Hepatic stellate cell (primary cell): ENCODE data around the gene WTAP.
A peak's percentile ranks its signal among the peaks of the same experiment; 100 is the strongest.
"Not testable (repeated sequence)": the region's sequence is repeated elsewhere in the genome, so short reads cannot be mapped to it uniquely, and the experiment has no call there.

Source experiments
- DNase-seq: peaks from one replicate; pipeline ENCODE4 v3.0.0; 2011; ENCODE audit warnings: low spot score

The WTAP gene

GRCh38 chr6:159762681-159763293 is 35.5 kb downstream of the WTAP start:
- no peak for DNase-seq

GRCh38 chr6:159766906-159767305 is 39.6 kb downstream of the WTAP start:
- no peak for DNase-seq

GRCh38 chr6:159769470-159769869 is 42.2 kb downstream of the WTAP start:
- DNase-seq = no peak

GRCh38 chr6:159772196-159772595 is 44.9 kb downstream of the WTAP start:
- DNase-seq = no peak

GRCh38 chr6:159777240-159777904 is 50.1 kb downstream of the WTAP start:
- no peak for DNase-seq

GRCh38 chr6:159778131-159778530 is 50.8 kb downstream of the WTAP start:
- DNase-seq = no peak

- no peak for DNase-seq
Observed at GRCh38 chr6:159778542-159779103, 51.3 kb downstream of the WTAP start.

- DNase-seq = no peak
Observed at GRCh38 chr6:159788276-159788675, 61.0 kb downstream of the WTAP start.

- DNase-seq = peak; percentile 47
Observed at GRCh38 chr6:159788753-159789376, 61.6 kb downstream of the WTAP start.

GRCh38 chr6:159789377-159790148 is 62.3 kb downstream of the WTAP start, which contains the start of gene TCP1:
Gene TCP1, minus strand, starts transcription at chr6:159789602. Its CDS starts 134 bp downstream, at chr6:159789468.
- DNase-seq = peak; percentile 97

- DNase-seq = peak; percentile 97
Observed at GRCh38 chr6:159790149-159790955, 63.0 kb downstream of the WTAP start, which contains the start of gene MRPL18. Gene MRPL18, plus strand, starts transcription at chr6:159790467. Its CDS starts 121 bp downstream, at chr6:159790588.

- no peak for DNase-seq
Observed at GRCh38 chr6:159790956-159791598, 63.8 kb downstream of the WTAP start.

- not testable (repeated sequence) for DNase-seq
Observed at GRCh38 chr6:159794976-159795375, 67.7 kb downstream of the WTAP start.

- DNase-seq = no peak
Observed at GRCh38 chr6:159797554-159797953, 70.2 kb downstream of the WTAP start.

GRCh38 chr6:159800141-159800865 is 73.0 kb downstream of the WTAP start, which contains the start of gene PNLDC1:
Gene PNLDC1, plus strand, starts transcription at chr6:159800276. Its CDS starts 32 bp downstream, at chr6:159800308.
- DNase-seq = no peak

GRCh38 chr6:159801935-159802334 is 74.6 kb downstream of the WTAP start:
- no peak for DNase-seq

GRCh38 chr6:159804504-159804903 is 77.2 kb downstream of the WTAP start:
- no peak for DNase-seq

- no peak for DNase-seq
Observed at GRCh38 chr6:159805440-159806020, 78.2 kb downstream of the WTAP start.
